Activated naive CD4-positive, alpha-beta T cell treated with Interleukin-2 at 50 U/mL for 16 hours (primary cell): ENCODE measurements around the gene KCNK13.
"Not testable (repeated sequence)": the region's sequence is repeated elsewhere in the genome, so short reads cannot be mapped to it uniquely, and the experiment has no call there.

ENCODE experiments used
- DNase-seq: peaks from one replicate; pipeline ENCODE4 v3.0.0-alpha.2; 2020

KCNK13 gene

GRCh38 chr14:90201344-90201743, 139.6 kb downstream of the KCNK13 start:
- DNase-seq = no peak

- no peak for DNase-seq
These were observed 142.7 kb downstream of the KCNK13 start for GRCh38 chr14:90204516-90204915.

- DNase-seq = no peak
These were observed 151.4 kb downstream of the KCNK13 start for GRCh38 chr14:90213099-90213748.

- no peak for DNase-seq
These were observed 166.7 kb downstream of the KCNK13 start for GRCh38 chr14:90228478-90228877.

- not testable (repeated sequence) for DNase-seq
These were observed 168.1 kb downstream of the KCNK13 start for GRCh38 chr14:90229942-90230341.
